ENCODE measurements around the gene TUSC2.

The TUSC2 gene

DNA sequence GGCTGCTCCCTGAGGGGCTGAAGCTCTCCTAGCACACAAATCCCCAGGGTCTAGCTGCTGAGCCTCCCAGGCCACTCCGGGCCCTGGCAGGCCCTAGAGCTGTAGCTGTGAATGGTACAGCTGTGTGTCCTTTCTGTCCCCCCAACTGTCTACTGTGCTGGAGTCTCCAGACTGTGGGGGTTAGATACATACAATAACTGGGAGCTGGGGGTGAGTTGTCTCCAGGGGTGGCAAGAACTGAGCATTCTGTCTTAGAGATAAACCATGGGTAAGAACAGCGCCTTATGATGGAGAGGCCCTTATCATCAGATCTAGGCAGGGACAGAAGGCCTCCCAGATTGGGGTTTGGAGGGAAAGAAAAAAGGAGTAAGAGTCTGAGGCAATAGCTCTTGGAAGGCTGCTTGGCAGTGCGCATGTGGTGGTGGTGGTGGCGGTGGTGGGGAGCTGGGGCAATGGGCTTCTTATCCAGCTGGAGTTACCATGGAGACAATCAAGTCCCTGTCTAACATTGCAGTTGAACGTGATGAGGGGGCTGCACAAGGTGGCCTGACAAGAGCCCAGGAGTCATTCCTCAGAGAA is 26.3 kb upstream of the TUSC2 start:
- no peak for DNase-seq

- no peak for DNase-seq
These were observed 25.4 kb upstream of the TUSC2 start for GRCh38 chr3:50353245-50354004.

DNA sequence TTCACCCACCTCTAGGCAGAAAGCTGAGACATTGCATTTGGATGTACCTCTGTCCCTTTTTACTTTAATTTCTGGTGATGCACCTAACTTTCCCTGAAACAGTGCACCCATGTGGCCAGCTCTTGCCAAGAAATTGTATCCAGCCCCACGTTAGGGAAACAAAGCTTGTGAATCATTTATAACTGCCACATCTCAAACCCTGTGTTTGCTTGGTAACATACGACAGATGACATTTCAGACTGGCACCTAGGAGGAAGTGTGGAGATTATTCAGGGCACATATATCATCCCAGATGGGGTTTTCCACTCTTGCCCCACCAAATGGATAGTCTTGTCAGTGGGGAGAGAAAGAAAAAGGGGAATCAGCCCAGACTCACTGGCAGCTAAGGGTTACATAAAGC is 24.8 kb upstream of the TUSC2 start:
- DNase-seq, result no peak

- DNase-seq, result no peak
These were observed 23.3 kb upstream of the TUSC2 start for GRCh38 chr3:50351323-50351697.

DNA sequence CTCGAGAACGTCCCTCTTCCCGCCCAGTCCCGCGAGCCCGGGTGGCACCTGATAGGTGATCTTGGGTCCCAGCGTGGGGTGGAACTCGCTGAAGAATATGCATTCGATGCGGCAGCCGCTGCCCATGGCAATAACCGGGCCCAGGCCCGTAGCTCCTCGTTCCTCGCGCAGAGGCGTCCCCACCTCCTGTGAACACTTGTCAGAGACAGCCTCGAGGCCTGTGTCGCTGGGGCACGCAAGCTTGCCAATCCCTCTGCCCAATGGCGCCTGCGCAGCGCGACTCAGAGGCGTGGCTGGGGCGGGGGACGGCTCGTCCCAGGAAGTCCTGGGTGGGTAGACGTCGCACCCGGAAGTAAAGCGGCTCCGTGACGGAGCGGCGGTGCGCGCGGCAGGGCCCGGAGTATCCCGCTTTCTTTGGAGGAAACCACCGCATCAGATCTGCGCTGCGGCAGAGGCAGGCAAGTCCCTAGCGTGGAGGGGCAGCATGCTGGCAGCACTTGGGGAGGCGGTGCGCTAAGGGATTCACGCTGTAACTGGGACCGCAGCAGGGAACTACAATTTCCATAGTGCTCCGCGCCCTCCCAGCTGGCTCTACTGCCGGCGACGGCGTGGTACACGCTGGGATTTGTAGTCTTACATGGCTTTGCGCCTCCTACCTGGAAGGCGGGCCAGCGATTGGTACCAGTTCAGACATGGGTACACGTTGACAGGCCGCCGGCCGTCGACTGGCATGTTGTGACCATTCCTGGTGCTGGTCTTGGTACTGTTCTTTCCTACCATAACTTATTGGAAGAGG is 22.7 kb upstream of the TUSC2 start, which contains the start of the genes CYB561D2 and NPRL2:
TSS of gene CYB561D2 (plus strand) at position 336 of the 796 bp plus-strand sequence. CDS start 572 bp downstream, outside the sequence.
TSS of gene NPRL2 (minus strand) at position 249 of the 796 bp plus-strand sequence. CDS start at position 126, 123 bp downstream.
- peak; percentile 98 for DNase-seq

- DNase-seq, result no peak
These were observed 22.1 kb upstream of the TUSC2 start for GRCh38 chr3:50350213-50350526.

DNA sequence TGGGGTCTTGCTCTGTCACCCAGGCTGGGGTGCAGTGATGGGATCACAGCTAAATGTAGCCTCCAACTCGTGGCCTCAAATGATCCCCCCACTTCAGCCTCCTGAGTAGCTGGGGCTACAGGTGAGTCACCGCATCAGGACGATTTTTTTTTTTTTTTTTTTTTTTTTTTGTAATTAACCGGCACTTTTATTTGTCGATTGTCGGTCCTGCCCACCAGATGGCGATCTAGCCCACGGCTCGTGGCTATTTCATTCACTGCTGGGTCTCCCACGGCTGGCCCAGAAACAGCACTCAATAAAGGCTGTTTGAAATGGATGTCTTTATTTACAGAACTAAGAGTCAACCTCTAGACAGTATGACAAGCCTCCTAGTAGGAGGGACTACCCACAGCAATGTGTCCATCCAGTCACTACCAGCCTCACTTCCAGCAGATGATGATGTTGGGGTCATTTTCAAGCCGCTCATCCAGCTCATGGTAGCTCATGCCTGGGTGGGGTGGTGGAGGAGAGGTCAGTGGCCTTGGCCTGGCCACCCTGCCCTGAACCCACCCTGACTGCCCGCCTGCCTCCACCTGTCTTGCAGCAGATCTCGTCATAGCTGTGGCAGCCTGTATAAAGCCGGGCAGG is 19.3 kb upstream of the TUSC2 start:
- peak; percentile 82 for DNase-seq

- DNase-seq, result peak; percentile 76
These were observed 17.7 kb upstream of the TUSC2 start, which contains the start of gene ZMYND10 for GRCh38 chr3:50345586-50346234. TSS of gene ZMYND10 (minus strand) at chr3:50345732. CDS start at chr3:50345579, 153 bp downstream.

- no peak for DNase-seq
These were observed 17.0 kb upstream of the TUSC2 start for GRCh38 chr3:50345008-50345407.

GRCh38 chr3:50342813-50343633 is 15.0 kb upstream of the TUSC2 start:
- DNase-seq, result no peak

GRCh38 chr3:50341996-50342650 is 14.1 kb upstream of the TUSC2 start:
- DNase-seq, result no peak

DNA sequence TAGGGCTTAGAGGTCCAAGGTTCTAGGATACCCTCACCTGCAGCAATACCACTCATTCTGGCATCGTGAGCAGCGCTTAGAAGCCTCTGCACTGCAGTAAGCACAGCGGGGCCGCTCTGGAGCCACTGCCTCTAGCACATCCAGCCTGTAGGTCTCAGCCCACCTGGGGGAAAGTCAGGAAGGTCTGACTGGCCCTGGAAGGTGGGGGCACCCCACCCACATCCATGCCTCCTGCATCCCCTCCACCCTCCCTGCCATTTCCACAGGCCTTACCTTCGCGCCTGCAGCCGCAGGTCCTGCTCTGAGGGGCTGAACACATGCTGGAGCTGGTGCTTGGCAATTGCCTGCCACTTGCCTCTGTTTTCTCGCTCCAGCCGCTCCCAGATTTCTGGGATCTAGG is 13.5 kb upstream of the TUSC2 start:
- no peak for DNase-seq

DNA sequence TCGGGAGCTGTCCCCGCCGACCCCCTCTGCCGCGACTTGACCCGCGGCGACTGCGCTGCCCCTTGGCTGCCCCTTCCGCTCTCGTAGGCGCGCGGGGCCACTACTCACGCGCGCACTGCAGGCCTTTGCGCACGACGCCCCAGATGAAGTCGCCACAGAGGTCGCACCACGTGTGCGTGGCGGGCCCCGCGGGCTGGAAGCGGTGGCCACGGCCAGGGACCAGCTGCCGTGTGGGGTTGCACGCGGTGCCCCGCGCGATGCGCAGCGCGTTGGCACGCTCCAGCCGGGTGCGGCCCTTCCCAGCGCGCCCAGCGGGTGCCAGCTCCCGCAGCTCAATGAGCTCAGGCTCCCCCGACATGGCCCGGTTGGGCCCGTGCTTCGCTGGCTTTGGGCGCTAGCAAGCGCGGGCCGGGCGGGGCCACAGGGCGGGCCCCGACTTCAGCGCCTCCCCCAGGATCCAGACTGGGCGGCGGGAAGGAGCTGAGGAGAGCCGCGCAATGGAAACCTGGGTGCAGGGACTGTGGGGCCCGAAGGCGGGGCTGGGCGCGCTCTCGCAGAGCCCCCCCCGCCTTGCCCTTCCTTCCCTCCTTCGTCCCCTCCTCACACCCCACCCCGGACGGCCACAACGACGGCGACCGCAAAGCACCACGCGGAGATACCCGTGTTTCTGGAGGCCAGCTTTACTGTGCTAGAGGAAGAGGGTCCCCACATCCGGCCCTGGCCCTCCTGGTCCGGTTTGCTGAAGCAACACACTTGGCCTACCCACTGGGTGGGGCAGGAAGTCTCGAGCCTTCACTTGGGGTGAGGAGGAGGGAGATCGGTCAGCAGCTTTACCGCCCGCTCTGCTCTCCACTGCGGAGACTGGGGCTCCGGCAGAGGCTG is 12.7 kb upstream of the TUSC2 start, which contains the start of gene RASSF1:
TSS of gene RASSF1 (minus strand) at position 389 of the 882 bp plus-strand sequence. CDS start at position 358, 31 bp downstream.
- DNase-seq, result peak; percentile 70

DNA sequence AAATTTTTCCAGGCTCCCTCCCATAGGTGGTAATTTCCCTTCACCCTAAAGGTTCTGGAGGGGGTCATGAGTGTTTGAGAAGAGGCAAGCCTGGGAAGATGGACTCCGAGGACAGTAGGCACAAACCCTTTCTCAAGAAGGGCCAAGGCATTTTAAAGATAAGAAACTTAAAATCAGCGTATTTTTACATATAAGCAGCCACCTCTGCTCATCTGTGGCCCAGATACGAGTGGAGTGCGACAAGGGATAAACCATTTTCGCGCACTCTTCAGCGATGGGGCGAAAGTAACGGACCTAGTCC is 12.1 kb upstream of the TUSC2 start:
- DNase-seq, result no peak

DNA sequence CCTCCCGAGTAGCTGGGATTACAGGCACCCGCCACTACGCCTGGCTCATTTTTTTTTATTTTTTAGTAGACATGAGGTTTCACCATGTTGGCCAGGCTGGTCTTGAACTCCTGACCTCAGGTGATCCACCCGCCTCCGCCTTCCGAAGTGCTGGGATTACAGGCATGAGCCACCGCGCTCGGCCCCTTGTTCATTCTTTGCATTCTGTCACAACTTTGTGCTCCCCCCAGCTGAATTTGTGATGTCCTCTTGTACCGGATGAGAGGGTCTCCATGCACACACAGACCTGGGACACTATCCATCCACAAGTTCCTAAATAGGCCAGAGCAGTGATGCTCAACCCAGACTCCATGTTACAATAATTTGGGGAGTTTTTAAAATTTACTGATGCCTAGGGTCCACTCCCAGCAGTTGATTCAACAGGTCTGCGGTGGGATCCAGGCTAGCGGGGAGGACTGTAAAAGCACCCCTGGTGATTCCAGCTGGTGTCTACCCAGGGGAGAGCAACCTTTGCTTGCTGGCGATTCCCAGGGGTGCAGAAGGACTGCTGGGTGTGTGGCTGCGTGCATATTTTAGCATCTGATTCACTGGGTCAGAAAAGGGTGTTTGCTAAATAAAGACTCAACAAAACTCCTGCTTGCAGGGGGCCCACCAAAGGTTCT is 11.6 kb upstream of the TUSC2 start:
- no peak for DNase-seq

GRCh38 chr3:50338965-50339364 is 10.9 kb upstream of the TUSC2 start:
- no peak for DNase-seq

- DNase-seq, result peak; percentile 97
These were observed 9.3 kb upstream of the TUSC2 start for GRCh38 chr3:50337175-50337861.

DNA sequence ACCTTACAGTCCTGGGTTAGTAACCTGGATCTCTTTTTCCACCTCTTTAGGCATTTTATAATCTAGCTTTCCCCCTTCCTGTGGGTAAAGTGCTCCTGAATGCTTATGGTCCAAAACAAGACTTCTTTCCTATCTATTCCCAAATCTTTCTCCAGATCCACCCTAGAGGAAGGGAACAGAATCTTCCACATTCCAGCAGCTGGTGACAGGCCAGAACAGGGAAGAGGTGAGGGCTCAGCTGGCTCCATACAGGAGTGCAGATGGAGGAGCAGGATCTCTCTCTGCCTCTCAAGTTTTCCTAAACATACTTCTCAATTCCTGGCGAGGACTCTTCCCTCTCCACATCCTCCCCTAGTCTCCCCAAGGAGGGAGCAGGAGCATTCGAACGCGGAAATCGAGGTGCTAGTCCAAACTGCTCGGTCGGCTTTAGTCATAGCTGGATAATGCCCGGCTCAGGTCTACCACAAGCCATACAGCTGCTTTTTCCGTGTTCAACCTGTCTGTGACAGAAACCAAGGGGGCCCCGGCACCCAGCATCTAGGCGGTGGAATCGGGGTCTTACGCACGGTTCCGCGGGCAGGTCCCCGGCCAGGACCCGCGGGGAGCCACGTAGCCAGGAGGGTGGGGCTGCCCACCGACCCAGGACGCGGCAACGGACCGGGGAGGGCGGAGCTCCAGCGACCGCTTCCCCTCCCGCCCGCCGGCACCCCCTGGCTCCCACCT is 8.6 kb upstream of the TUSC2 start:
- DNase-seq, result no peak
